Astrocyte of the cerebellum (primary cell): ENCODE measurements around the gene APPBP2.
"Not testable (repeated sequence)": the region's sequence is repeated elsewhere in the genome, so short reads cannot be mapped to it uniquely, and the experiment has no call there.

Experiments used
- DNase-seq: peaks from one replicate; pipeline ENCODE4 v3.0.0-alpha.2; 2011; ENCODE audit warnings: low read depth
- H3K4me3 ChIP-seq: 2 replicates; pipeline ENCODE4 v1.5.1; 2011; ENCODE audit warnings: mild to moderate bottlenecking, low read depth, low read length, moderate library complexity
- in situ Hi-C: cut with HindIII; loops from 2 replicates; pipeline ENCODE4 v1.10.0; 2017; ENCODE audit warnings: low sequenced_read_pairs
- TF ChIP-seq, protein P1 (sequence below): IDR thresholded peaks from 2 replicates; pipeline ENCODE4 v1.5.1; 2012; ENCODE audit warnings: low read length, low read depth, moderate library complexity, mild to moderate bottlenecking; ENCODE audit errors: missing control alignments

Gene APPBP2

DNA sequence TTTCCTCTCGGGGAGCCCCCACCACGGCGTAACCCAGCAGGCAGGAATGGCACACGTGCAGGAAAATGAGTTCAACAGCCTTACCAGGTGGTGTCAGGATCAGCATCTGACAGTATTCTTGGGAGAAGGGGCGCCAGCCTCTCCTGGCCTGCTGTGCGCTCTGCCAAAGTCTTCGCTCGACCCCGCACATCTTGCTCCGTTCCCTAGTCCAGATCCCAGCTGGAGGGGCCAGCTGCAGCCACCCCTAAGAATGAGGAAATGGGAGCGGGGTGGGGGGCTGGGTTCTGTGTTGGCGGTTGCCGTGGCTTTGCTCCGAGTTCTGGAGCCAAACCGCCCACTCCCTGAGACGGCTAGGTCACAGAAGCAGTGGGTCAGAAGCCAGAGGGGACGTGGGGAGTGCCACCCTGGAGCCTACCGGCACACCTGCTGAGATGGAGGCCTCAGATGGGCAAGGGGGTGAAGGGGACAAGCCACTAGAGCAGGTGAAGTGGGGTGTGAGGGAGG lies 103.8 kb downstream of the APPBP2 start, which contains the start of gene CHCT1:
Gene CHCT1, plus strand, starts transcription at position 328 of the 504 bp plus-strand sequence. Its CDS starts 104 bp downstream, at position 432.
- H3K4me3 ChIP-seq, result peak within 1 kb of the TSS; percentile 42
- DNase-seq, result no peak
- TF ChIP-seq, protein P1, sequence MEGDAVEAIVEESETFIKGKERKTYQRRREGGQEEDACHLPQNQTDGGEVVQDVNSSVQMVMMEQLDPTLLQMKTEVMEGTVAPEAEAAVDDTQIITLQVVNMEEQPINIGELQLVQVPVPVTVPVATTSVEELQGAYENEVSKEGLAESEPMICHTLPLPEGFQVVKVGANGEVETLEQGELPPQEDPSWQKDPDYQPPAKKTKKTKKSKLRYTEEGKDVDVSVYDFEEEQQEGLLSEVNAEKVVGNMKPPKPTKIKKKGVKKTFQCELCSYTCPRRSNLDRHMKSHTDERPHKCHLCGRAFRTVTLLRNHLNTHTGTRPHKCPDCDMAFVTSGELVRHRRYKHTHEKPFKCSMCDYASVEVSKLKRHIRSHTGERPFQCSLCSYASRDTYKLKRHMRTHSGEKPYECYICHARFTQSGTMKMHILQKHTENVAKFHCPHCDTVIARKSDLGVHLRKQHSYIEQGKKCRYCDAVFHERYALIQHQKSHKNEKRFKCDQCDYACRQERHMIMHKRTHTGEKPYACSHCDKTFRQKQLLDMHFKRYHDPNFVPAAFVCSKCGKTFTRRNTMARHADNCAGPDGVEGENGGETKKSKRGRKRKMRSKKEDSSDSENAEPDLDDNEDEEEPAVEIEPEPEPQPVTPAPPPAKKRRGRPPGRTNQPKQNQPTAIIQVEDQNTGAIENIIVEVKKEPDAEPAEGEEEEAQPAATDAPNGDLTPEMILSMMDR, result no peak
- in situ Hi-C loops, result loop anchor here (25.0 kb wide), 1 partner anchor 90 kb away; no protein-coding TSS in a partner anchor

DNA sequence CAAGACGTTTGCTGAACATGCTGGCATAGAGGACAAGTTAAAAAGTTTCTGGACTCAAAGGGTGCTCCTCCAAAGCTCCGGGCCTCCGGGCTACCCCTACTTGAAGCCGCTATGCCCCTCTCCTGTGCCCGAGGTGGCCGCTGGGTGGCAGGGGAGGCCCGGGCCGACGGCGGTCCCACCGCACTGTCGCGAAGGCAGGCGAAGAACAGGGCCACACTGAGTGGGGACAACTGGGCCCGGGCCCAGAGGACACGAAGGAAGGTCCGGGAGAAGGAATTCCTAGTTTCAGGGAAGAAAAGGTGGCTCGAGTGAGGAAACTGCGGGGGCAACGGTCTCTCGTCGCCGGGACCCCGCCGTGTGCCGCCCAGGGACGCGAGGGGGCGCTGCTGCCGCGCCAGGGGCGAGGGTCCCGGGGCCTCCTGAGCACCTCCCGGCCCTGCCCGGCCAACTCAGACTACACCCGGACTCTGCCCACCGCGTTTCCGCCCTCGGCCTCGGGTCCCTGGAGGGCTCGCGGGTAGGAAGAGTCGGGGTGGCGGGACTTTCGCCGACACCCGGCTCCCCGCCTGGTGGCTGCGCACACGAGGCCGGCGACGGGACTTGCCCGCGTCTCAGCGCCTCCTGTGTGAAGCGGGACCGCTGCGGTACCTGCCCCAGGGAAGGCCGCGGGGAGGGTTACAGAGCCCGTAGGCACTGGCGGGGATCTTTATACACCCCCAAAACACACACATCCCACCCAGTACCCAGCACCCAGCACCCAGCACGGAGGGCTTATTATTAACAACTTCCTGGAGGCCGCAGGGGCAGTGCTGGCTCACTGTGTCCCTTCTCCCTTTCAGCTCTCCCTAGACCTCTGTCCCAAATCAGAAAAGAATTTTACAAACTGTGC lies 104.5 kb downstream of the APPBP2 start:
- H3K4me3 ChIP-seq, result peak overlapping the region; percentile 42
- in situ Hi-C loops, result loop anchor here (25.0 kb wide), 1 partner anchor 91 kb away; no protein-coding TSS in a partner anchor
- no peak for DNase-seq
- TF ChIP-seq, protein P1, result peak; percentile 84

DNA sequence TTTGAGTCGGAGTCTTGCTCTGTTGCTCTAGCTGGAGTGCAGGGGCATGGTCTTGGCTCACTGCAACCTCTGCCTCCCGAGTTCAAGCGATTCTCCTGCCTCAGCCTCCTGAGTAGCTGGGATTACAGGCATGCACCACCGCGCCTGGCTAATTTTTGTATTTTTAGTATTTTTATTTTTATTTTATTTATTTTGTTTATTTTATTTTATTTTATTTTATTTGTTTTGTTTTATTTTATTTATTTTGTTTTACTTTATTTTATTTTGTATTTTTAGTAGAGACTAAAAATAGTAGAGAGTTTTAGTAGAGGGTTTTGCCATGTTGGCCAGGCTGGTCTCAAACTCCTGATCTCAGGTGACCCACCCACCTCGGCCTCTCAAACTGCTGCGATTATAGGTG lies 106.2 kb downstream of the APPBP2 start:
- in situ Hi-C loops, result loop anchor here (25.0 kb wide), 1 partner anchor 92 kb away; no protein-coding TSS in a partner anchor
- not testable (repeated sequence) for H3K4me3 ChIP-seq, DNase-seq

DNA sequence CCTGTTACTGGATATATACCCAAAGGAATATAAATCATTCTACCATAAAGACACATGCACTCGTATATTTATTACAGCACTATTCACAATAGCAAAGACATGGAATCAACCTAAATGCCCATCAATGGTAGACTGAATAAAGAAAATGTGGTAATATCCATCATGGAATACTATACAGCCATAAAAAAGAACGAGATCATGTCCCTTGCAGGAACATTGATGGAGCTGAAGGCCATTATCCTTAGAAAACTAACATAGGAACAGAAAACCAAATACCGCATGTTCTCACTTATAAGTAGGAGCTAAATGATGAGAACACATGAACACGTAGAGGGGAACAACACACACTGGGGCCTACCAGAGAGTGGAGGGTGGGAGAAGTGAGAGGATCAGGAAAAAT lies 107.0 kb downstream of the APPBP2 start:
- DNase-seq, H3K4me3 ChIP-seq: not testable (repeated sequence)
- in situ Hi-C loops, result loop anchor here (25.0 kb wide), 1 partner anchor 93 kb away; no protein-coding TSS in a partner anchor

DNA sequence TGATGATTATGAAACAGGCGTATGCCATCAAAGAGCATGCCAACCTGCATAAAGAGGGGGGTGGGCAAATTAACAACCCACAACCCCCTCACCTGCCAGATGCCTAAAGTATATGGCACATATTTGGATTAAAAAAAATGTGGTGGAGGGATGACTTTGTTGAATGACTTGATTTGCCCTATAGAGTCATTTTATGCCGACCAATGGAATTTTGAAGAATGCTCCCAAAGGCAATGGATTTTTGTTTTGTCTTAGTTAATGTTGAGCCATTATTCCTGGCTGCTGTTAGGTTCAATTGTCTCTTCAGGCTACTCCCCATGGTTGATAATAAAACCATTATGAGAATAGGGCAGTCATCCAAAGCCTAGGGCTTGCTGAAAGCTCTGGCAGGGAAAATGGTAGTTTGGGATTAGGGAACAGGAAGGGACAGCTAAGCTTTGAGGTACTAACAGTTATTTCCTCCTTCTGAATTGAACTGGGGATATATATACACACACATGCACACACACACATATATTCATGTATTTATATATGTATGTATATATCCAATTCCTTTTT lies 109.6 kb downstream of the APPBP2 start:
- TF ChIP-seq, protein P1, result no peak
- no peak for DNase-seq
- H3K4me3 ChIP-seq, result no peak overlapping the region
- in situ Hi-C loops, result loop anchor here (25.0 kb wide), 1 partner anchor 96 kb away; no protein-coding TSS in a partner anchor

DNA sequence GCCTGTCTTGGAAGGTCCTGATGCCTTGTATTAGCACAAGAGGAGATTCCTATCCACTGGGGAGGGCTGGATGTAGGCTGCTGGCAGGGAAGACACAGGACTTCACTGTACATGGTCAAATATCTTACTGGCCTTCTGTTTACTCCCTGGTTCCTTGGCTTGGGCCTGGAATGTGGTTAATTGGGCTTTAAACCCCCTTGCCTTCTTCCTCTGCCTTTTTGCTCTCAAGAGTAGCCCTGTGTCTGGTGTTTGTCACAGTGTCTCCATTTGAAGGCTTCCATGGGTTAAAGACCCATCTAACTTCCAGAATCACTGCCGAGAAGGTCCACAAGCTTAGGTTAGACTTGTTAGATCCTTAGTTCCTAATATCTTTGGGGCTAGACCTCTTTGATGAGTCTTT lies 110.9 kb downstream of the APPBP2 start:
- no peak overlapping the region for H3K4me3 ChIP-seq
- TF ChIP-seq, protein P1, result no peak
- no peak for DNase-seq
- in situ Hi-C loops, result loop anchor here (25.0 kb wide), 1 partner anchor 97 kb away; no protein-coding TSS in a partner anchor

DNA sequence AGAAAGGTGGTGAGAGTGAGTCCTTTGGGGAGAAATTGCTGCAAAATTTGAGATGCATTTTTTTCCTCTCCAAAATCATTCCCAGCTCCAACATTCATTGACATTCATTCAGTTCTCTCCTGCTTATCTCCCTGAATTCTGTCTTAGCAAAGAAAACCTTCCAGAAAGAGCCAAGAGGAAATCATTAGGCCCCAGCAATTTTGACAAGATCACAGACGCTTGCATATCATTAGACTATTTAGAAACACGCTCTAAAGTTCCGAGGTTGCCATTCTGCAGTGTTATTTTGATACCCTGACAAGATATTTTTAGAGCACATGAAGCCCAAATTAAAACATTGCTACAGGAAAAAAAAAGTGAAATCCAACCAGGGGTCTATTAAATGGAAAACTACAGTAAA lies 113.3 kb downstream of the APPBP2 start:
- in situ Hi-C loops, result loop anchor here (25.0 kb wide), 1 partner anchor 100 kb away; no protein-coding TSS in a partner anchor
- DNase-seq, result no peak
- TF ChIP-seq, protein P1, result no peak
- no peak overlapping the region for H3K4me3 ChIP-seq
